GM19438 (cell line): Measurements from ENCODE around the gene G2E3.

Experiments
- ATAC-seq: cut with Tn5 transposase; IDR thresholded peaks from one replicate; pipeline ENCODE4 v1.9.1; 2021; ENCODE audit warnings: low read depth; ENCODE audit not compliant: unreplicated experiment

The G2E3 gene

GRCh38 chr14:30645600-30645999, 86.6 kb downstream of the G2E3 start:
- ATAC-seq = no peak

- no peak for ATAC-seq
These were observed 89.5 kb downstream of the G2E3 start for GRCh38 chr14:30648471-30648870.

- no peak for ATAC-seq
These were observed 93.0 kb downstream of the G2E3 start for GRCh38 chr14:30651937-30652336.

- ATAC-seq = no peak
These were observed 96.2 kb downstream of the G2E3 start for GRCh38 chr14:30655124-30655523.

- ATAC-seq = no peak
These were observed 96.7 kb downstream of the G2E3 start for GRCh38 chr14:30655658-30656057.

- ATAC-seq = no peak
These were observed 97.3 kb downstream of the G2E3 start for GRCh38 chr14:30656190-30656632.

- ATAC-seq = no peak
These were observed 98.1 kb downstream of the G2E3 start for GRCh38 chr14:30657050-30657449.

- ATAC-seq = no peak
These were observed 98.7 kb downstream of the G2E3 start for GRCh38 chr14:30657606-30658163.

GRCh38 chr14:30658645-30659044, 99.7 kb downstream of the G2E3 start:
- ATAC-seq = no peak

- no peak for ATAC-seq
These were observed 110.6 kb downstream of the G2E3 start for GRCh38 chr14:30669594-30669993.
